ENCODE measurements around the gene CENPX.

GRCh38 chr17:81980122-81980521, 42.6 kb downstream of the CENPX start:
- TF ChIP-seq POLR2A (IDR thresholded peaks at IDR 0.05) (no peak), CTCF (IDR thresholded peaks at IDR 0.05) (no peak)

Data from adrenal gland (tissue), 5 donors.